Measurements from ENCODE around the gene BNIP3. TPM values are rescaled to one million over a fixed set of nuclear protein-coding genes. Genes with fewer than 3 reads are reported as not detected.
A peak's percentile ranks its signal among the peaks of the same experiment; 100 is the strongest.
"Not testable (repeated sequence)": the region's sequence is repeated elsewhere in the genome, so short reads cannot be mapped to it uniquely, and the experiment has no call there.

Gene BNIP3
- total RNA-seq, 1 donor from 2014 or later = 157 TPM

GRCh38 chr10:131963350-131963749, 18.4 kb downstream of the BNIP3 start:
- intact Hi-C loops (cut with DNase I) = no loop called here
- ATAC-seq (no peak), DNase-seq (ENCODE audit: missing footprints) (no peak)

DNA sequence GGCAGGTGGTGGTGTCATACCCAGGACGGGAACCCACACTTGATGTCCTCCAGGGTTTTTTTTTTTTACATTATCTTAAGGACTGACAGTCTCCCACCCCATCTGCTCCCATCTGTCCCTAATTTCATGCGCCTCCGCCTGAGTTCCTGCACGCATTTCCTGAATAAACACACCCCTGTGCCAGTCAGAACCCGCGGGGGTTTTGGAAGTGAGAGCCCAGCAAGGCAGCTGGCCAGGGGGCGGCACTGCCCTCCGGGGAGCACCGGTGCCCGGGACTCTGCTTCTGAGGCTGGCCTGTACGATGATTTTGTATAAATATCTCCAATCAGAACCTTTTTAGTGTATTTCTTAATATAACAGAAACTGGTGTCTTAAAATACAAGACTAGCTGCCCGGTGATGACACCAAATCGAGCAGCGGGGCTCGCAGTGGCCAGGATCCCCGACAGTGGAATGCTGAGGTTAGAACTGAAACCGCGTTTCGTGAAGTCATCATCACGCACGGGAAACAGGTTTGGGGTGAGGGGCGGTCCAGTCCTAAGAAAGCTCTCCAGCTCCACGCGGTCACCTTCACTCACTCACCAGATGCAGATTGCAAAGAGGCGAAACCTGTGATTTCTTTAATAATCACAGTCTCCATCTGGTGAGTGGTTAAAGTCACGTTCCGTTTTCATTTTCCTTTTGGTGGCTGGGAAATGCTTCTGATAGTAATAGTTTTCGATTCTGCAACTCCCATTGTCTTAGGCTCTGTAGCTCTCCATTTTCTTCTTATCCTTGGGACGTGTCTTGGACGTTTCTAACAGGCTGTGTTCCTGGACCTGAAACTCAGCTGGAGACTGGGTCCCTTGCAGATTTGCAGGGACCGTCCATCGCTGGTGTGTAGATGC, 19.7 kb downstream of the BNIP3 start:
- intact Hi-C loops (cut with DNase I) = no loop called here
- no peak for DNase-seq (ENCODE audit: missing footprints)
- no peak for ATAC-seq

DNA sequence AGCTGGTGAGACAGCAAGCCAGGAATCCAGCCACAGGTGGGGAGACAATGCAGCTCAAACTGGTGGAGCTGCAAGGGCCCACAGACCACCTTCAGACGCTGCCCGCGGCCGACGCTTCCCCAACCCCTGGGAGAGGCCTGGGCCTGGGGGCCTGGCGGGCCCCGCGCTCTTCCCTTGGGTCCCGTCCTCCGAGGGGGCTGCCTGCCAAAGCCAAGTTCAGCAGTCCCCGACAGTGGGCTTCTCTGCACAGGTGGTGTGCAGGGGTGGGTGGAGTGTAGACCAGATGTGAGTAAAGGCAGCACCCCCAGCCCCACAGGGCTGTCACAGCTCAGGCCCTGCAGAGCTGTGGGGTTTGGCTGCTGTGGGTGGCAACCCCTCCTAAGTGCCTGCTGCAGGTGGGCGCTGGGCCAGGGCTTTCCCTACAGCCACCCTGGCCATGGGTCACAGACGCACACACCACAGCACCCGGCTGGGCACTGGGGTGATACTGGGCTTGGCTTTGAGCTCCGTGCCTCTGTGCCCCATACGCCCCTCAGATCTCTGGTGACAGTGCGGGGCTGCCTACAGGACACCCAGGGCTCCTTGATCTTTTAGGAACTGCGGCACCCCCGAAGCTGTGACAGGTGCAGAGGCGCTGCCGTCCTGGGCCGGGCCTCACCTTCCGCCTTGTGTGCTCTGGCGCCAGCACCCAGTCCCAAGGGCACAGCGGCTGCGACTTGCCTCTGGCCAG, 20.5 kb downstream of the BNIP3 start:
- no peak for DNase-seq (ENCODE audit: missing footprints)
- peak; percentile 22 for ATAC-seq
- intact Hi-C loops (cut with DNase I) = no loop called here

GRCh38 chr10:131960631-131961046, 21.1 kb downstream of the BNIP3 start:
- intact Hi-C loops (cut with DNase I) = no loop called here
- DNase-seq (ENCODE audit: missing footprints) (no peak), ATAC-seq (no peak)

DNA sequence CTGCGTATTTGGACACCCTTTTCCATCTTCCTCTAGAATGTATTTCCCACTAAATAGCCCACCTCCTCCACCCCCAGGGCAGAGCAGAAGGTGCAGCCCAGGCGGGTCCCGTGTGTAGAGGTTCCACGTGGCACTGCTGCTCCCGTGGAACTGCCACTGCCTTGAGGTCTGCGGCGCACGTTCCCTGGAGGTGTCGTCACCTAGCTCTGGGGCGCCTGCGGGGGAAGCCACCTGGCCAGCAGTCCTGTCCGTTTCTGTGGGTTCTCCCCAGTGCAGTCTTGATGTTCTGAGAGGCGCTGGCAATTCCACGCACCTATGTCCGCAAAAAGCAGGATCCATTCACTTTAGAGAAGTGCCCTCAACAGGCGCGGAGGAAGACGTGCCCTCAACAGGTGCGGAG, 21.9 kb downstream of the BNIP3 start:
- intact Hi-C loops (cut with DNase I) = no loop called here
- DNase-seq (ENCODE audit: missing footprints) (no peak), ATAC-seq (no peak)

DNA sequence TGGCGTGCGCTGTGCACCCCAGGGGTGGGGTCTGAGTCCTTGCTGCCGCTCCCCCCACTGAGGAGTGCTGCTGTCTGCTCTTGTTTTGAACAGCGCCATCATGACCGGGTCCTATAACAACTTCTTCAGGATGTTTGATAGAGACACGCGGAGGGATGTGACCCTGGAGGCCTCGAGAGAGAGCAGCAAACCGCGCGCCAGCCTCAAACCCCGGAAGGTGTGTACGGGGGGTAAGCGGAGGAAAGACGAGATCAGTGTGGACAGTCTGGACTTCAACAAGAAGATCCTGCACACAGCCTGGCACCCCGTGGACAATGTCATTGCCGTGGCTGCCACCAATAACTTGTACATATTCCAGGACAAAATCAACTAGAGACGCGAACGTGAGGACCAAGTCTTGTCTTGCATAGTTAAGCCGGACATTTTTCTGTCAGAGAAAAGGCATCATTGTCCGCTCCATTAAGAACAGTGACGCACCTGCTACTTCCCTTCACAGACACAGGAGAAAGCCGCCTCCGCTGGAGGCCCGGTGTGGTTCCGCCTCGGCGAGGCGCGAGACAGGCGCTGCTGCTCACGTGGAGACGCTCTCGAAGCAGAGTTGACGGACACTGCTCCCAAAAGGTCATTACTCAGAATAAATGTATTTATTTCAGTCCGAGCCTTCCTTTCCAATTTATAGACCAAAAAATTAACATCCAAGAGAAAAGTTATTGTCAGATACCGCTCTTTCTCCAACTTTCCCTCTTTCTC, 26.0 kb downstream of the BNIP3 start:
- intact Hi-C loops (cut with DNase I) = no loop called here
- no peak for ATAC-seq

DNA sequence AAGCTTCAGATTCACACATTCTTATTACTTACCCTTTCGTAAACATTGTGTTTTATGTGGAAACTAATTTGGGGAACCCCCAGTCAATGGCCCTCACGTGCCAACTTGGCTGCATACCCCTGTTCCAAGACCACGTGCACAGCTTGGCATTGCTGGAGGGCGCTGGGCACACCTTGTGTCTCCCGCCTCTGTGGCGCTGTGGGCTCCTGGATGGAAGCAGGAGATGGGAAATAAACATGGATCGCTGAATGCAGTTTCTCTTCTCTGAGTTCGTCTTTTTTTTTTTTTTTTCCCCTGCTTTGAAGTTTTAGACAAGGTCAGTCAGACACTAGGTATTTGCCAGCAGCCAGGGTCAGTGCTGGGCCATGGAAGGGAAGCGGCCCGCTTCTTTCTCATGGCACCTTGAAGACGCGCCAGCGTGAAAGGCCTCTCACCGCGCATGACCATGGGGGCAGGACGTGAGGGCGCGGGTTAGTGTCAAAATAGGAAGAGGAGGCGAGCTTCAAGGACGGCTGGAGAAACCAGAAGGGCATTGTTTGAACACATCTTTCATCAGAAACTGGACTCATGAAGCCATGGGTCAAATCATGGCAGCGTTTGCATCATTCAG, 27.3 kb downstream of the BNIP3 start:
- ATAC-seq = no peak
- intact Hi-C loops (cut with DNase I) = no loop called here
- no peak for DNase-seq (ENCODE audit: missing footprints)

More for the DNA sequence above, 26.0 kb downstream of the BNIP3 start:
- no peak for DNase-seq (ENCODE audit: missing footprints)

- intact Hi-C loops (cut with DNase I); DNase-seq (ENCODE audit: missing footprints); ATAC-seq: not testable (repeated sequence)
These were observed 31.8 kb downstream of the BNIP3 start for GRCh38 chr10:131949908-131950307.

DNA sequence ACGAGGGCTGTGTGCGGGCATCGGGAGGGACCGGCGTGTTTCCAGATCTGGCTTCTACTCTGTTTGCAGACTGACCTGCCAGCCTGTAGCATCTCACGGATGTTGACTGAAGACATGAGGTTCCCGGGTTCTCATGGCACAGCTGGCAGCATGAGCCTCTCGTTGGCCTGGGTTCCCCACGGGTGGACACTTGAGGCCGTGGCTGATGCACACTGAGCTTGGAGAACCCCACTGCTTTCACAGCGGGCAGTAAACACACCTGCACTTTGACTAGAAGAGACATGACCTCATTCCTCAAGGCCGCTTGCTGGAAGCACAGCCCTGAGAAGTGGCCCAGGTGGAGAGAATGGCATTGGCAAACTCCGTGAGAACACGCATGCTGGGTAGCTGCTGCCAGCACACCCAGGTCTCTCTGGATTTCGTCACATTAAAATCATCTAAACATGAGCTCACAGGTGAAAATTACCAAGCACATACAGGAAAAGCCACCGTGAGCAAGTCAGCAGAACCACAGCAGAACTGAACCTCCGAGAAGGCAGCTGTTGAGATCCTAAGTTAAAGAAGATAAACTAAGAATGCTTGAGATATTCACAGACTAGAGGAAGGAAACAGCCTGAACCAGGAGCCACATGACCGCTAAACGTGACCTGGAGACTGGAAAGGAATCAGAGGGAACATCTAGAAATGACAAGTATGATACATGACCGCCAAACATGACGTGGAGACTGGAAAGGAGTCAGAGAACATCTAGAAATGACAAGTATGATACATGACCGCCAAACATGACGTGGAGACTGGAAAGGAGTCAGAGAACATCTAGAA, 32.5 kb downstream of the BNIP3 start:
- ATAC-seq (no peak), DNase-seq (ENCODE audit: missing footprints) (no peak)
- intact Hi-C loops (cut with DNase I) = no loop called here

GRCh38 chr10:131948501-131948900, 33.2 kb downstream of the BNIP3 start:
- intact Hi-C loops (cut with DNase I) = no loop called here

DNA sequence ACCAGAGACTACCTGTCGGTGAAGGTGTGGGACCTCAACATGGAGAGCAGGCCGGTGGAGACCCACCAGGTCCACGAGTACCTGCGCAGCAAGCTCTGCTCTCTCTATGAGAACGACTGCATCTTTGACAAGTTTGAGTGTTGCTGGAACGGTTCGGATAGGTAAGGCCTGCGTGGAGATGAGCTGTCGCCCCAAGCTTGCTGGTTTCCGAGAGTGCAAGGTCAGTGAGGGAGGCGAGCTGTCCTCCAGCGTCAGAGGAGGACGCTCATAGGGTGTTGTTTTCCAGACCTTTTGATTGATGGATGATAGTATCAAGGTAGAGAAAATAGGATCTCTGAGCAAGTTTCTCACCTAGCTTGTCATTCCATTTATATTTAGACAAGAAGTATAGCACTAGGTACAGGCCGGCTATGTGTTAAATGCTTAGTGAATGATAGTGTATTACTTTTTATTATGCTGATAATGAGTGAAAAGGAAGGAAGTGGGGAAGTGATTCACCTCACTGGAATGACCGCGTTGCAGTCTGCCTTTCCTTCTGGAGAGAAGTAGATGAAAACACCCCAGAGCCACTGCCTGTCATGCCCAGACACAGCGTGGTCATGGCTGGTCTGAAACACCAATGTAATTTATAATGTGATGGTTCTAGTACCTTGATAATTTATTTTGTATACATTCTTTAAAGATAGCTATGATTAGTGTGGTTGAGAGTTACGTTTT, 33.9 kb downstream of the BNIP3 start:
- no peak for DNase-seq (ENCODE audit: missing footprints)
- intact Hi-C loops (cut with DNase I) = no loop called here
- ATAC-seq = no peak

More at GRCh38 chr10:131948501-131948900, 33.2 kb downstream of the BNIP3 start:
- DNase-seq (ENCODE audit: missing footprints) (peak; percentile 25), ATAC-seq (no peak)

DNA sequence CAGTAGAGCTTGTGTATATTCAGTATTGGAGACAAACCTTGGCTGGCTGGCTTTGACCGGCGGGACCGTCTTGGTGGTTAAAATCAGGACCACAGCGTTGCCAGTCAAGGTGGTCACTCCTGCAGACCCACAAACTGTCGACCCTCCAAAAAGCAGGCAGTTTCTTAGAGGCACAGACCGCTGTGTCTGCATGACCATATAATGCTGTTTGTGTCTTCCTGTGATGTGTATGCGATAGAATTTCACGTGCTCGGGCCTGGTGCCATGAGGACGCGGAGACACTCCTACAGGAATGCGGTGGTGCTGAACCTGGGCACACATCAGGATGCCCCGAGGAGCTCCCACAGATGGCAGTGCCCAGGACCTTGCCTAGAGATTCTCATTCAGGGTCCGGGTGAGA, 34.8 kb downstream of the BNIP3 start:
- DNase-seq (ENCODE audit: missing footprints) (no peak), ATAC-seq (no peak)
- intact Hi-C loops (cut with DNase I) = no loop called here

DNA sequence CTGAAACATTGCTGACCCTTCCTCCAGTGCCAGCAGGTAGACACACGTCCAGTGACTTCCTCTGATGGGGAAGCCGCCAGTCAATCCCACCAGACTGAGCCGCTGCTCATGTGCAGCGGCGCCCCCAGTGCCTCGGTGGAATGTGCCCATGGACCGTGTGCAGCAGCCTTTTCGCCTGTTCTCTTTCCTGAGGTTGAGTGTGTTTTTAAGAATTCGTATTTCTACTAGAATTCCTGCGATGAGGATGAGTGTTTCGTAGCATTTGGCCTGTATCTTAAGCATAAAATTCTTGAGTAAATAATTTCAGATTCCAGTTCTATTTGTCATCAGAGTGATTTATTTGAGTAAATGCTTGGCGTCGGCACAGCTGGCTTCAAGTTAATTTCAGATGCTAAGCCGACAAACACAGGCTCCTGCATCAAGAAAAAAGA, 35.4 kb downstream of the BNIP3 start:
- DNase-seq (ENCODE audit: missing footprints) = no peak
- intact Hi-C loops (cut with DNase I) = no loop called here
- no peak for ATAC-seq

- DNase-seq (ENCODE audit: missing footprints) (no peak), ATAC-seq (no peak)
- intact Hi-C loops (cut with DNase I) = loop anchor here (5.0 kb wide), 1 partner anchor 43 kb away; the partner anchor contains the start of gene PPP2R2D
These were observed 36.6 kb downstream of the BNIP3 start for GRCh38 chr10:131944976-131945695.

DNA sequence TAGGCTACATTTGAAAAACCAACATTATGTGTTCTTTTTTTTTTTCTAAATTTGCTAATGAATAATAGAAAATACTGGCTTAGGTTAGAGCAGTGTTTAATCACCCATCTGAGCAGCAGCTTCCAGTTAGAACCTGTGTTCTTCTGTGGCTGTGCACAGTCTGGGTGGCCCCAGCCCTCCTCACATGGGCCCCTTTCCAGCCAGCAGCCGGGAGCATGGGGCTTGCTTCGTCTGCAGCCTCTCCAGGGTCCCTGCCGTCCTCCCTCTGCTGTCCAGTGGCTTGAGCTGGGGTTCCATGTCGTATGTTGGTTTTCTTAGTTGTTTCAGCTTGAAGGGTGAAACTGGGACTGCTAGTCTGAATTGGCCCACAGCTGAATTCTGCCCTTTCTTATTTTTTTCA, 37.3 kb downstream of the BNIP3 start:
- intact Hi-C loops (cut with DNase I) = loop anchor here (5.0 kb wide), 1 partner anchor 42 kb away; the partner anchor contains the start of gene PPP2R2D
- ATAC-seq (no peak), DNase-seq (ENCODE audit: missing footprints) (no peak)

DNA sequence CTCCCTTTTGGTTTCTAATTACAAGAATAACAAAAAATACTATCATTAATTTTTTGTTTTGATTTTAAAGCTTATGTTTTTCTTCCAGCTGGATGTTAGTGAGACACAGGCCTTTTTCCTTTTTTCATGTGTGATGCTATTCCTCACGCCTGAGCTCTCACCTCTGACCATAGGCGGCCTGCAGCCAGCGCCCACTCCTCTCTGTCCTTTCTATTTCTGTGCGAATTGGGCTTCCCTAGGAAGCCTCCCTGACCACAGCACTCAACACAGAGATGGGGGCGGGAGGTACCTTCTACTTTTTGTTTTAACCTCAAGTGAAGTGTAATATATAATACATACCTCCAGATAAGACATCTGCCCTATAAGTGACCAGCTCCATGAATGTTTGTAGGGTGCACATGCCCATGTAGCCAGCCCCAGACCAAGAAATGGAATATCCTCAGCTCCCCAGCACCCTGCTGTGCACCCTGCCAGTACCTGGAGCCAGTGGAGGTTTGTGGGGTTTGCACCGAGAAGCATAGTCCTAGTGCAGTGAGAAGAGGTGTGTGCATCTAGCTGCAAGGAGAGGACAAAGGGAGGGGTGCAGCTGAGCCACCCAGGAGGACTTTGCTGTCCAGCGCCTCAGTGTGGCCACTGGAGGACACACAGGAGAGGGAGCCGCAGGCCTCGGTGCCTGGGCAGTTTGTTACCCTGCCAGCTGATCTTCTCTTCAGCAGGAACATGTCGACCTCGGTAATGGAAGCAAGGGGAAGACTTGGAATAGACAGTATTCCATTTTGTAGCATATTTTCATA, 38.5 kb downstream of the BNIP3 start:
- no peak for DNase-seq (ENCODE audit: missing footprints)
- intact Hi-C loops (cut with DNase I) = loop anchor here (5.0 kb wide), 1 partner anchor 41 kb away; the partner anchor contains the start of gene PPP2R2D
- peak; percentile 76 for ATAC-seq

Measured in Right ventricle myocardium inferior (tissue), 1 donor.